SH-SY5Y (cell line): ENCODE data around the gene CFAP410.

Source experiments
- GATA2 ChIP-seq: IDR thresholded peaks from 2 replicates; pipeline ENCODE4 v1.6.1; 2011; ENCODE audit warnings: mild to moderate bottlenecking, low read depth, low read length
- GATA3 ChIP-seq: IDR thresholded peaks from 2 replicates; pipeline ENCODE4 v1.6.1; 2011; ENCODE audit warnings: low read depth, mild to moderate bottlenecking, low read length, moderate library complexity

GRCh38 chr21:44365251-44365966 lies 26.2 kb upstream of the CFAP410 start:
- TF ChIP-seq GATA3 (no peak), GATA2 (no peak)
